ENCODE measurements around the gene LRP1. TPM values are rescaled to one million over a fixed set of nuclear protein-coding genes. Genes with fewer than 3 reads are reported as not detected.

The LRP1 gene
- total and polyA plus RNA-seq, 2 experiments from 2014 or later, result 26.6 to 145 TPM

DNA sequence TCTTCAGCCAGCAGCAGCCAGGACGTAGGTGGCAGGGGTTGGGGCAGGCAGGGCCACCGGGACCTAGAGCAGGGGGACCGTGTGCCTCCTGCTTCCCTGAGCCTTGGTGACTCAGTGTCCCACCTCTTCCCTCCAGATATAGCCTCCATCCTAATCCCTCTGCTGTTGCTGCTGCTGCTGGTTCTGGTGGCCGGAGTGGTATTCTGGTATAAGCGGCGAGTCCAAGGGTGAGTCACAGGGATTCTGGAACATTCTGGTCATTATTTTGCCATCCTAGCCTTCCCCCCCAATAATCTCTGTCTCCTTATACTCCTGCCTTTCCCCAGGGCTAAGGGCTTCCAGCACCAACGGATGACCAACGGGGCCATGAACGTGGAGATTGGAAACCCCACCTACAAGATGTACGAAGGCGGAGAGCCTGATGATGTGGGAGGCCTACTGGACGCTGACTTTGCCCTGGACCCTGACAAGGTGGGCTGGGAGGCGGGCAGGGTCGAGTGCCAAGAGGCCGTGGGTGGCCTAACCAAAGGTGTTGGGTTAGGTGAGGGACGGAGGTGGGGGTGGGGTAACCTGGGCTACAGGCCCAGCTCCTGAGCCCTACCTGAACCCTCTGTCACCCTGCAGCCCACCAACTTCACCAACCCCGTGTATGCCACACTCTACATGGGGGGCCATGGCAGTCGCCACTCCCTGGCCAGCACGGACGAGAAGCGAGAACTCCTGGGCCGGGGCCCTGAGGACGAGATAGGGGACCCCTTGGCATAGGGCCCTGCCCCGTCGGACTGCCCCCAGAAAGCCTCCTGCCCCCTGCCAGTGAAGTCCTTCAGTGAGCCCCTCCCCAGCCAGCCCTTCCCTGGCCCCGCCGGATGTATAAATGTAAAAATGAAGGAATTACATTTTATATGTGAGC lies 83.8 kb downstream of the LRP1 start:
- no peaks in the 10 kb centered on the region for H3K79me2 ChIP-seq (replicated peaks; ENCODE audit: insufficient read depth)
- 0 out of 2 replicates have a peak, but pooled peaks cover 7% of the 10 kb centered on the region for H4K20me1 ChIP-seq (replicated peaks; ENCODE audit: insufficient read depth)
- no peak overlapping the region for H3K4me3 ChIP-seq
- Mint-ChIP-seq H3K27me3 (ENCODE audit: insufficient read depth, low read depth, poor library complexity) (peaks cover 43% of the 10 kb centered on the region), H3K9me3 (no peaks in the 10 kb centered on the region; the same call in 1 of the 3 replicates), H3K4me1 (peaks cover 28% of the 10 kb centered on the region), H3K27ac (no peak overlapping the region), H3K4me3 (no peak overlapping the region), H3K36me3 (ENCODE audit: low read depth) (peaks cover 44% of the 10 kb centered on the region)
- H3K27ac ChIP-seq (ENCODE audit: low read depth), result no peak overlapping the region; the same call in 1 of the 2 replicates
- TF ChIP-seq, protein P1, sequence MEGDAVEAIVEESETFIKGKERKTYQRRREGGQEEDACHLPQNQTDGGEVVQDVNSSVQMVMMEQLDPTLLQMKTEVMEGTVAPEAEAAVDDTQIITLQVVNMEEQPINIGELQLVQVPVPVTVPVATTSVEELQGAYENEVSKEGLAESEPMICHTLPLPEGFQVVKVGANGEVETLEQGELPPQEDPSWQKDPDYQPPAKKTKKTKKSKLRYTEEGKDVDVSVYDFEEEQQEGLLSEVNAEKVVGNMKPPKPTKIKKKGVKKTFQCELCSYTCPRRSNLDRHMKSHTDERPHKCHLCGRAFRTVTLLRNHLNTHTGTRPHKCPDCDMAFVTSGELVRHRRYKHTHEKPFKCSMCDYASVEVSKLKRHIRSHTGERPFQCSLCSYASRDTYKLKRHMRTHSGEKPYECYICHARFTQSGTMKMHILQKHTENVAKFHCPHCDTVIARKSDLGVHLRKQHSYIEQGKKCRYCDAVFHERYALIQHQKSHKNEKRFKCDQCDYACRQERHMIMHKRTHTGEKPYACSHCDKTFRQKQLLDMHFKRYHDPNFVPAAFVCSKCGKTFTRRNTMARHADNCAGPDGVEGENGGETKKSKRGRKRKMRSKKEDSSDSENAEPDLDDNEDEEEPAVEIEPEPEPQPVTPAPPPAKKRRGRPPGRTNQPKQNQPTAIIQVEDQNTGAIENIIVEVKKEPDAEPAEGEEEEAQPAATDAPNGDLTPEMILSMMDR (conservative IDR thresholded peaks at IDR 0.05; ENCODE audit: low read depth in 2 of 2), result peak in 1 of 2 experiments; percentile 13; a peak in 1 of 4 replicates
- no peak for TF ChIP-seq ETS1 (IDR thresholded peaks at IDR 0.05)
- no peaks in the 10 kb centered on the region for H3K36me3 ChIP-seq (ENCODE audit: insufficient read depth)
- 0 out of 2 replicates have a peak, but pooled peaks cover 21% of the 10 kb centered on the region for H3F3A ChIP-seq (replicated peaks; ENCODE audit: low read depth)
- no peak overlapping the region for H2AFZ ChIP-seq
- H3K4me2 ChIP-seq, result no peak overlapping the region
- peaks cover 35% of the 10 kb centered on the region for H3K27me3 ChIP-seq (ENCODE audit: insufficient read depth)
- H3K4me1 ChIP-seq (ENCODE audit: insufficient read depth), result peaks cover 26% of the 10 kb centered on the region
- DNase-seq (ENCODE audit: low spot score), result no peak
- no peaks in the 10 kb centered on the region for H3K9me2 ChIP-seq (ENCODE audit: insufficient read depth)
- ATAC-seq, result no peak

GRCh38 chr12:57212701-57213057 lies 84.4 kb downstream of the LRP1 start:
- Histone ChIP-seq H3K27ac (ENCODE audit: low read depth) (peak overlapping the region; percentile 39; the same call in 1 of the 2 replicates), H3K27me3 (ENCODE audit: insufficient read depth) (peaks cover 42% of the 10 kb centered on the region), H3K4me3 (peak overlapping the region; percentile 32; the same call in 1 of the 2 replicates), H2AFZ (no peak overlapping the region), H3K79me2 (replicated peaks; ENCODE audit: insufficient read depth) (no peaks in the 10 kb centered on the region), H3K4me2 (peak overlapping the region; percentile 64; the same call in 1 of the 2 replicates), H3K4me1 (ENCODE audit: insufficient read depth) (peaks cover 26% of the 10 kb centered on the region), H3K36me3 (ENCODE audit: insufficient read depth) (no peaks in the 10 kb centered on the region), H3F3A (replicated peaks; ENCODE audit: low read depth) (0 out of 2 replicates have a peak, but pooled peaks cover 21% of the 10 kb centered on the region), H4K20me1 (replicated peaks; ENCODE audit: insufficient read depth) (0 out of 2 replicates have a peak, but pooled peaks cover 7% of the 10 kb centered on the region), H3K9me2 (ENCODE audit: insufficient read depth) (no peaks in the 10 kb centered on the region)
- Mint-ChIP-seq H3K36me3 (ENCODE audit: low read depth) (peaks cover 39% of the 10 kb centered on the region), H3K27me3 (ENCODE audit: insufficient read depth, low read depth, poor library complexity) (peaks cover 44% of the 10 kb centered on the region), H3K27ac (peak overlapping the region; percentile 40; the same call in 1 of the 2 replicates), H3K9me3 (no peaks in the 10 kb centered on the region; the same call in 1 of the 3 replicates), H3K4me3 (no peak overlapping the region; the same call in 2 of the 3 replicates), H3K4me1 (peaks cover 33% of the 10 kb centered on the region)
- ATAC-seq (no peak), DNase-seq (ENCODE audit: low spot score) (peak; percentile 43)
- TF ChIP-seq POLR2AphosphoS5 (IDR thresholded peaks at IDR 0.05; ENCODE audit: low read depth), result no peak
- TF ChIP-seq, protein P1 (conservative IDR thresholded peaks at IDR 0.05; ENCODE audit: low read depth in 2 of 2), result no peak
- no peak for TF ChIP-seq STAT1 (IDR thresholded peaks at IDR 0.05; ENCODE audit: unreplicated experiment)
- no peak for TF ChIP-seq ZNF331 (CRISPR knock-in tag; IDR thresholded peaks at IDR 0.05; ENCODE audit: low read depth)
- no peak for TF ChIP-seq ETS1 (IDR thresholded peaks at IDR 0.05)
- TF ChIP-seq EZH2phosphoT487 (IDR thresholded peaks at IDR 0.05; ENCODE audit: unreplicated experiment), result no peak
- TF ChIP-seq CREB1 (CRISPR knock-in tag; IDR thresholded peaks at IDR 0.05; ENCODE audit: low read depth), result no peak
- no peak for TF ChIP-seq JUNB (IDR thresholded peaks at IDR 0.05; ENCODE audit: unreplicated experiment)
- no peak for TF ChIP-seq EZH2 (IDR thresholded peaks at IDR 0.05; ENCODE audit: low read depth, unreplicated experiment)
- TF ChIP-seq NANOG (IDR thresholded peaks at IDR 0.05; ENCODE audit: borderline replicate concordance), result no peak
- no peak for TF ChIP-seq ZNF114 (CRISPR knock-in tag; IDR thresholded peaks at IDR 0.05)
